H9 (cell line): ENCODE measurements around the gene OR4D2. TPM values are rescaled to one million over a fixed set of nuclear protein-coding genes. Genes with fewer than 3 reads are reported as not detected.

ENCODE experiments used
- DNase-seq: peaks from one replicate; pipeline ENCODE4 v3.0.0-alpha.2; 2017
- H2AFZ ChIP-seq: one replicate; pipeline ENCODE4 v1.6.1; 2013; ENCODE audit warnings: mild to moderate bottlenecking, low read length, control low read depth, moderate library complexity
- H2AK5ac ChIP-seq: 2 replicates; pipeline ENCODE4 v1.6.1; 2013; ENCODE audit warnings: low read length, control low read depth, mixed read lengths; ENCODE audit not compliant: insufficient read length
- H2BK120ac ChIP-seq: one replicate; pipeline ENCODE4 v1.6.1; 2013; ENCODE audit warnings: low read depth, mild to moderate bottlenecking, low read length, control low read depth, inconsistent platforms; ENCODE audit not compliant: poor library complexity, severe bottlenecking
- H2BK12ac ChIP-seq: 2 replicates; pipeline ENCODE4 v1.6.1; 2013; ENCODE audit warnings: low read length, control low read depth, mixed read lengths, low read depth; ENCODE audit not compliant: insufficient read length
- H2BK15ac ChIP-seq: 2 replicates; pipeline ENCODE4 v1.6.1; 2013; ENCODE audit warnings: low read depth, low read length, control low read depth
- H2BK20ac ChIP-seq: one replicate; pipeline ENCODE4 v1.6.1; 2013; ENCODE audit warnings: low read depth, mild to moderate bottlenecking, low read length, control low read depth, inconsistent platforms; ENCODE audit not compliant: poor library complexity, severe bottlenecking
- H2BK5ac ChIP-seq: 2 replicates; pipeline ENCODE4 v1.6.1; 2013; ENCODE audit warnings: low read length, control low read depth, mixed read lengths; ENCODE audit not compliant: insufficient read length
- H3K14ac ChIP-seq: 2 replicates; pipeline ENCODE4 v1.6.1; 2013; ENCODE audit warnings: low read length, control low read depth; ENCODE audit not compliant: insufficient read depth
- H3K18ac ChIP-seq: 2 replicates; pipeline ENCODE4 v1.6.1; 2013; ENCODE audit warnings: low read depth, mild to moderate bottlenecking, mixed read lengths, low read length, control low read depth; ENCODE audit not compliant: insufficient read length
- H3K23ac ChIP-seq: 2 replicates; pipeline ENCODE4 v1.6.1; 2013; ENCODE audit warnings: low read length, control low read depth, mixed read lengths, low read depth; ENCODE audit not compliant: insufficient read length
- H3K23me2 ChIP-seq: 2 replicates; pipeline ENCODE4 v1.6.1; 2013; ENCODE audit warnings: low read depth, mild to moderate bottlenecking, mixed read lengths, low read length, control low read depth; ENCODE audit not compliant: insufficient read length, poor library complexity, severe bottlenecking
- H3K27ac ChIP-seq: 2 replicates; pipeline ENCODE4 v1.5.1; 2013; ENCODE audit warnings: low read length, control low read depth, mixed read lengths, low read depth; ENCODE audit not compliant: insufficient read length
- H3K27me3 ChIP-seq: 2 replicates; pipeline ENCODE4 v1.6.1; 2013; ENCODE audit warnings: low read length, control low read depth, inconsistent platforms; ENCODE audit not compliant: insufficient read depth
- H3K4ac ChIP-seq: 2 replicates; pipeline ENCODE4 v1.6.1; 2013; ENCODE audit warnings: low read depth, mild to moderate bottlenecking, control low read depth, inconsistent platforms, low read length, moderate library complexity
- H3K4me1 ChIP-seq: 2 replicates; pipeline ENCODE4 v1.6.1; 2013; ENCODE audit warnings: low read length, control low read depth, inconsistent platforms; ENCODE audit not compliant: insufficient read depth
- H3K4me2 ChIP-seq: 2 replicates; pipeline ENCODE4 v1.6.1; 2013; ENCODE audit warnings: low read length, control low read depth, mixed read lengths; ENCODE audit not compliant: insufficient read length, insufficient read depth
- H3K56ac ChIP-seq: 2 replicates; pipeline ENCODE4 v1.6.1; 2013; ENCODE audit warnings: low read depth, mild to moderate bottlenecking, mixed read lengths, low read length, control low read depth; ENCODE audit not compliant: insufficient read length
- H3K79me1 ChIP-seq: 2 replicates; pipeline ENCODE4 v1.6.1; 2013; ENCODE audit warnings: low read depth, mild to moderate bottlenecking, moderate library complexity, low read length, control low read depth, inconsistent platforms; ENCODE audit not compliant: insufficient read depth, poor library complexity, severe bottlenecking
- H3K79me2 ChIP-seq: 2 replicates; pipeline ENCODE4 v1.6.1; 2013; ENCODE audit warnings: low read length, control low read depth, inconsistent platforms; ENCODE audit not compliant: insufficient read depth
- H3K9ac ChIP-seq: 2 replicates; pipeline ENCODE4 v1.6.1; 2013; ENCODE audit warnings: low read length, control low read depth, mixed read lengths; ENCODE audit not compliant: insufficient read length; ENCODE audit errors: extremely low read depth
- H3K9me3 ChIP-seq: one replicate; pipeline ENCODE4 v1.6.1; 2013; ENCODE audit warnings: low read depth, low read length, inconsistent platforms; ENCODE audit not compliant: control insufficient read depth
- H3T11ph ChIP-seq: one replicate; pipeline ENCODE4 v1.6.1; 2013; ENCODE audit warnings: mild to moderate bottlenecking, low read length, control low read depth, inconsistent platforms
- H4K20me1 ChIP-seq: one replicate; pipeline ENCODE4 v1.6.1; 2013; ENCODE audit not compliant: control insufficient read depth, insufficient read length, insufficient read depth
- H4K5ac ChIP-seq: 2 replicates; pipeline ENCODE4 v1.6.1; 2013; ENCODE audit warnings: low read depth, mild to moderate bottlenecking, mixed read lengths, low read length, control low read depth; ENCODE audit not compliant: insufficient read length
- H4K8ac ChIP-seq: replicated peaks from 2 replicates; pipeline ENCODE4 v1.6.1; 2013; ENCODE audit warnings: low read length, control low read depth, mixed read lengths, low read depth; ENCODE audit not compliant: insufficient read length
- H4K91ac ChIP-seq: 2 replicates; pipeline ENCODE4 v1.6.1; 2013; ENCODE audit warnings: low read depth, mild to moderate bottlenecking, moderate library complexity, mixed read lengths, low read length, control low read depth; ENCODE audit not compliant: insufficient read length
- H3K27ac Mint-ChIP-seq, 3 experiments: 2 replicates in 2 of 3; 3 replicates in 1 of 3; pipeline ENCODE4 v1.8.0; 2020 to 2021; ENCODE audit warnings: mixed read lengths in 3 of 3, mild to moderate bottlenecking in 1 of 3, moderate library complexity in 1 of 3
- H3K27me3 Mint-ChIP-seq: 2 replicates; pipeline ENCODE4 v1.8.0; 2021; ENCODE audit warnings: low read depth, mild to moderate bottlenecking, moderate library complexity, mixed read lengths
- H3K36me3 Mint-ChIP-seq, 3 experiments: 2 replicates in 2 of 3; 3 replicates in 1 of 3; pipeline ENCODE4 v1.8.0; 2020 to 2021; ENCODE audit warnings: low read depth in 3 of 3, mixed read lengths in 3 of 3; ENCODE audit not compliant: insufficient read depth in 1 of 3
- H3K4me1 Mint-ChIP-seq, 2 experiments: 2 replicates each; pipeline ENCODE4 v1.8.0; 2020; ENCODE audit warnings: mixed read lengths in 2 of 2
- H3K4me3 Mint-ChIP-seq, 2 experiments: 2 replicates in 1 of 2; 3 replicates in 1 of 2; pipeline ENCODE4 v1.8.0; 2020 to 2021; ENCODE audit warnings: mild to moderate bottlenecking in 2 of 2, mixed read lengths in 2 of 2, moderate library complexity in 1 of 2
- H3K9me3 Mint-ChIP-seq, 2 experiments: 2 replicates in 1 of 2; 3 replicates in 1 of 2; pipeline ENCODE4 v1.8.0; 2020; ENCODE audit warnings: mild to moderate bottlenecking in 2 of 2, mixed read lengths in 2 of 2, moderate library complexity in 1 of 2
- WGBS: extraction: QIAGEN DNeasy Blood & Tissue Kit; methylation state at CpG from one replicate; pipeline ENCODE4 v1.1.7; 2013; ENCODE audit warnings: missing lambda C conversion rate, low lambda C conversion rate, mixed read lengths; ENCODE audit not compliant: insufficient read length; ENCODE audit errors: extremely low coverage; 5-methylcytosine and 5-hydroxymethylcytosine counted together
- total RNA-seq: library from RNA; stranded (reverse); gene quantifications from 2 replicates; pipeline ENCODE4 v1.2.1, GENCODE V29; 2021
- TF ChIP-seq, protein P1 (sequence below): fragments of 200-600 bp; sonication (generic); conservative IDR thresholded peaks from 3 replicates; pipeline ENCODE4 v1.8.0; 2021; ENCODE audit warnings: antibody characterized with exemption, mild to moderate bottlenecking

Gene OR4D2
- total RNA-seq, 1 experiment from 2014 or later: not detected

GRCh38 chr17:58187675-58188074 is 20.9 kb downstream of the OR4D2 start:
- Histone ChIP-seq H3K4ac (no peak overlapping the region), H3K4me2 (no peak overlapping the region), H2BK15ac (no peak overlapping the region), H3K56ac (no peak overlapping the region), H4K5ac (no peak overlapping the region), H3K79me2 (no peaks in the 10 kb centered on the region), H2AFZ (no peak overlapping the region), H2BK120ac (no peak overlapping the region), H3T11ph (no peak overlapping the region), H2AK5ac (no peak overlapping the region), H3K23me2 (no peaks in the 10 kb centered on the region), H3K9me3 (no peaks in the 10 kb centered on the region), H4K8ac (no peak overlapping the region), H3K27me3 (no peaks in the 10 kb centered on the region), H3K14ac (no peak overlapping the region), H3K9ac (no peak overlapping the region), H3K4me1 (no peaks in the 10 kb centered on the region), H3K27ac (no peak overlapping the region), H3K79me1 (no peaks in the 10 kb centered on the region), H4K20me1 (no peaks in the 10 kb centered on the region), H4K91ac (no peak overlapping the region), H2BK5ac (no peak overlapping the region), H2BK20ac (no peak overlapping the region), H2BK12ac (no peak overlapping the region), H3K23ac (no peak overlapping the region), H3K18ac (no peak overlapping the region)
- WGBS: no CpG with 5 or more reads among the region's 7 CpGs
- Mint-ChIP-seq H3K27ac (no peak overlapping the region), H3K9me3 (no peaks in the 10 kb centered on the region; a peak in 1 of 5 replicates), H3K36me3 (no peaks in the 10 kb centered on the region), H3K4me3 (no peak overlapping the region), H3K27me3 (peaks cover 11% of the 10 kb centered on the region), H3K4me1 (peaks cover 13 to 14% of the 10 kb centered on the region in 2 experiments)
- no peak for DNase-seq
- TF ChIP-seq, protein P1, sequence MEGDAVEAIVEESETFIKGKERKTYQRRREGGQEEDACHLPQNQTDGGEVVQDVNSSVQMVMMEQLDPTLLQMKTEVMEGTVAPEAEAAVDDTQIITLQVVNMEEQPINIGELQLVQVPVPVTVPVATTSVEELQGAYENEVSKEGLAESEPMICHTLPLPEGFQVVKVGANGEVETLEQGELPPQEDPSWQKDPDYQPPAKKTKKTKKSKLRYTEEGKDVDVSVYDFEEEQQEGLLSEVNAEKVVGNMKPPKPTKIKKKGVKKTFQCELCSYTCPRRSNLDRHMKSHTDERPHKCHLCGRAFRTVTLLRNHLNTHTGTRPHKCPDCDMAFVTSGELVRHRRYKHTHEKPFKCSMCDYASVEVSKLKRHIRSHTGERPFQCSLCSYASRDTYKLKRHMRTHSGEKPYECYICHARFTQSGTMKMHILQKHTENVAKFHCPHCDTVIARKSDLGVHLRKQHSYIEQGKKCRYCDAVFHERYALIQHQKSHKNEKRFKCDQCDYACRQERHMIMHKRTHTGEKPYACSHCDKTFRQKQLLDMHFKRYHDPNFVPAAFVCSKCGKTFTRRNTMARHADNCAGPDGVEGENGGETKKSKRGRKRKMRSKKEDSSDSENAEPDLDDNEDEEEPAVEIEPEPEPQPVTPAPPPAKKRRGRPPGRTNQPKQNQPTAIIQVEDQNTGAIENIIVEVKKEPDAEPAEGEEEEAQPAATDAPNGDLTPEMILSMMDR: no peak
